Loucy (cell line): ENCODE data around the gene LAMC1.

ENCODE experiments used
- H2AFZ ChIP-seq: fragments of 200-600 bp; sonication (generic); 2 replicates; pipeline ENCODE4 v1.6.0; 2016; ENCODE audit warnings: antibody characterized with exemption, mild to moderate bottlenecking, low read length, moderate library complexity
- H3F3A ChIP-seq: fragments of 200-600 bp; 2 replicates; pipeline ENCODE4 v1.6.0; 2016; ENCODE audit warnings: antibody characterized with exemption, low read depth, mild to moderate bottlenecking
- H3K27me3 ChIP-seq: fragments of 200-600 bp; sonication (generic); 2 replicates; pipeline ENCODE4 v1.6.1; 2014; ENCODE audit warnings: low read length, mild to moderate bottlenecking; ENCODE audit not compliant: insufficient read depth, poor library complexity, severe bottlenecking
- H3K36me3 ChIP-seq: fragments of 200-600 bp; sonication (generic); 2 replicates; pipeline ENCODE4 v1.6.1; 2016; ENCODE audit warnings: low read length; ENCODE audit not compliant: insufficient read depth
- H3K4me1 ChIP-seq: fragments of 200-600 bp; sonication (generic); 2 replicates; pipeline ENCODE4 v1.5.1; 2014; ENCODE audit warnings: low read length, mild to moderate bottlenecking; ENCODE audit not compliant: insufficient read depth, poor library complexity, severe bottlenecking
- H3K4me2 ChIP-seq: fragments of 200-600 bp; sonication (generic); 2 replicates; pipeline ENCODE4 v1.6.0; 2014; ENCODE audit warnings: antibody characterized with exemption, low read length, low read depth, mild to moderate bottlenecking; ENCODE audit not compliant: poor library complexity, severe bottlenecking
- H3K4me3 ChIP-seq: fragments of 200-600 bp; sonication (generic); 2 replicates; pipeline ENCODE4 v1.5.1; 2014; ENCODE audit warnings: low read length, mild to moderate bottlenecking, mixed read lengths; ENCODE audit not compliant: poor library complexity, severe bottlenecking
- H3K79me2 ChIP-seq: fragments of 200-600 bp; sonication (generic); 2 replicates; pipeline ENCODE4 v1.6.1; 2014; ENCODE audit warnings: low read length; ENCODE audit not compliant: insufficient read depth
- H3K9ac ChIP-seq: fragments of 200-600 bp; sonication (generic); 2 replicates; pipeline ENCODE4 v1.6.0; 2014; ENCODE audit warnings: mild to moderate bottlenecking, low read depth, low read length, moderate library complexity; ENCODE audit not compliant: poor library complexity, severe bottlenecking
- H3K9me2 ChIP-seq: fragments of 200-600 bp; sonication (generic); replicated peaks from 2 replicates; pipeline ENCODE4 v1.6.1; 2016; ENCODE audit warnings: low read depth, low read length, mixed read lengths
- H3K9me3 ChIP-seq: fragments of 200-600 bp; sonication (generic); 2 replicates; pipeline ENCODE4 v1.6.1; 2014; ENCODE audit warnings: mild to moderate bottlenecking, antibody characterized with exemption, low read length, low read depth; ENCODE audit not compliant: insufficient read depth
- H4K20me1 ChIP-seq: fragments of 200-600 bp; sonication (generic); 2 replicates; pipeline ENCODE4 v1.6.0; 2014; ENCODE audit warnings: antibody characterized with exemption, low read length, mild to moderate bottlenecking; ENCODE audit not compliant: insufficient read depth, poor library complexity, severe bottlenecking
- CTCF ChIP-seq: fragments of 200-600 bp; sonication (generic); conservative IDR thresholded peaks from 2 replicates; pipeline ENCODE4 v1.5.1; 2014; ENCODE audit warnings: mild to moderate bottlenecking, antibody characterized with exemption, low read length
- EZH2phosphoT487 ChIP-seq: fragments of 200-600 bp; IDR thresholded peaks from 2 replicates; pipeline ENCODE4 v1.6.1; 2018; ENCODE audit warnings: antibody characterized with exemption, mild to moderate bottlenecking, moderate library complexity, borderline replicate concordance

Gene LAMC1

GRCh38 chr1:183101081-183101480 is 77.9 kb downstream of the LAMC1 start:
- TF ChIP-seq EZH2phosphoT487: no peak
- TF ChIP-seq CTCF: no peak
- Histone ChIP-seq H3K79me2 (no peaks in the 10 kb centered on the region), H4K20me1 (no peaks in the 10 kb centered on the region), H3K9me2 (no peaks in the 10 kb centered on the region), H3F3A (no peaks in the 10 kb centered on the region), H3K9ac (no peak overlapping the region), H3K4me2 (no peak overlapping the region), H3K9me3 (no peaks in the 10 kb centered on the region), H3K4me3 (no peak overlapping the region), H2AFZ (no peak overlapping the region), H3K4me1 (no peaks in the 10 kb centered on the region), H3K36me3 (no peaks in the 10 kb centered on the region), H3K27me3 (no peaks in the 10 kb centered on the region)

- Histone ChIP-seq H4K20me1 (no peaks in the 10 kb centered on the region), H3K4me2 (no peak overlapping the region), H3K4me1 (no peaks in the 10 kb centered on the region), H3K9ac (no peak overlapping the region), H3K36me3 (no peaks in the 10 kb centered on the region), H3K79me2 (no peaks in the 10 kb centered on the region), H2AFZ (peak overlapping the region; percentile 14; the same call in 1 of the 2 replicates), H3K9me2 (no peaks in the 10 kb centered on the region), H3F3A (no peaks in the 10 kb centered on the region), H3K27me3 (no peaks in the 10 kb centered on the region), H3K9me3 (no peaks in the 10 kb centered on the region), H3K4me3 (no peak overlapping the region)
- TF ChIP-seq EZH2phosphoT487 (no peak), CTCF (no peak)
Observed at GRCh38 chr1:183101841-183102276, 78.6 kb downstream of the LAMC1 start.

- no peak overlapping the region for H2AFZ ChIP-seq
Observed at GRCh38 chr1:183103147-183103546, 79.9 kb downstream of the LAMC1 start.

More at GRCh38 chr1:183103147-183103546, 79.9 kb downstream of the LAMC1 start:
- no peaks in the 10 kb centered on the region for H3K4me1 ChIP-seq
- H3K4me3 ChIP-seq: no peak overlapping the region
- no peaks in the 10 kb centered on the region for H4K20me1 ChIP-seq
- H3K79me2 ChIP-seq: no peaks in the 10 kb centered on the region
- no peaks in the 10 kb centered on the region for H3K27me3 ChIP-seq
- no peak overlapping the region for H3K4me2 ChIP-seq
- TF ChIP-seq EZH2phosphoT487 (no peak), CTCF (no peak)
- H3F3A ChIP-seq: no peaks in the 10 kb centered on the region
- no peaks in the 10 kb centered on the region for H3K9me3 ChIP-seq
- no peaks in the 10 kb centered on the region for H3K36me3 ChIP-seq
- H3K9me2 ChIP-seq: no peaks in the 10 kb centered on the region
- H3K9ac ChIP-seq: no peak overlapping the region
